Measurements from ENCODE around the gene CCDC57. TPM values are rescaled to one million over a fixed set of nuclear protein-coding genes. Genes with fewer than 3 reads are reported as not detected.

CCDC57 gene
- polyA plus RNA-seq, 1 donor from 2014 or later: 70.9 TPM

GRCh38 chr17:82228278-82228841 lies 15.7 kb upstream of the CCDC57 start:
- Histone ChIP-seq H3F3A (ENCODE audit: insufficient read depth, low read length, poor library complexity, severe bottlenecking) (no peaks in the 10 kb centered on the region), H3K9ac (ENCODE audit: low read length) (no peak overlapping the region), H3K79me2 (replicated peaks; ENCODE audit: insufficient read depth, low read length) (no peaks in the 10 kb centered on the region), H3K27ac (ENCODE audit: low read length) (no peak overlapping the region), H3K4me2 (ENCODE audit: low read length) (no peak overlapping the region), H3K9me2 (ENCODE audit: insufficient read depth, low read length) (no peaks in the 10 kb centered on the region), H3K9me3 (ENCODE audit: low read length) (no peaks in the 10 kb centered on the region), H3K36me3 (ENCODE audit: insufficient read depth, low read length) (no peaks in the 10 kb centered on the region), H4K20me1 (ENCODE audit: insufficient read depth) (no peaks in the 10 kb centered on the region), H2AFZ (ENCODE audit: low read depth, low read length) (no peak overlapping the region), H3K27me3 (ENCODE audit: insufficient read depth, low read depth, low read length) (peaks cover 45% of the 10 kb centered on the region), H3K4me3 (ENCODE audit: low read length) (peak overlapping the region; percentile 25)
- TF ChIP-seq REST (IDR thresholded peaks at IDR 0.05; ENCODE audit: borderline replicate concordance) (no peak), TAF1 (IDR thresholded peaks at IDR 0.05; ENCODE audit: low read depth) (no peak), CTCF (IDR thresholded peaks at IDR 0.05; ENCODE audit: poor library complexity, severe bottlenecking) (no peak), EZH2 (IDR thresholded peaks at IDR 0.05; ENCODE audit: borderline replicate concordance, insufficient read depth, low read length, poor library complexity, severe bottlenecking) (peak; percentile 70), EP300 (conservative IDR thresholded peaks at IDR 0.05; ENCODE audit: poor library complexity, severe bottlenecking) (no peak)

GRCh38 chr17:82227629-82228277 lies 15.1 kb upstream of the CCDC57 start:
- Histone ChIP-seq H3K4me2 (ENCODE audit: low read length) (no peak overlapping the region), H3K36me3 (ENCODE audit: insufficient read depth, low read length) (no peaks in the 10 kb centered on the region), H3K27me3 (ENCODE audit: insufficient read depth, low read depth, low read length) (peaks cover 45% of the 10 kb centered on the region), H3K9me3 (ENCODE audit: low read length) (no peaks in the 10 kb centered on the region), H3F3A (ENCODE audit: insufficient read depth, low read length, poor library complexity, severe bottlenecking) (no peaks in the 10 kb centered on the region), H4K20me1 (ENCODE audit: insufficient read depth) (no peaks in the 10 kb centered on the region), H3K9ac (ENCODE audit: low read length) (no peak overlapping the region), H2AFZ (ENCODE audit: low read depth, low read length) (no peak overlapping the region), H3K27ac (ENCODE audit: low read length) (no peak overlapping the region), H3K9me2 (ENCODE audit: insufficient read depth, low read length) (no peaks in the 10 kb centered on the region), H3K4me3 (ENCODE audit: low read length) (no peak overlapping the region), H3K79me2 (replicated peaks; ENCODE audit: insufficient read depth, low read length) (no peaks in the 10 kb centered on the region)
- TF ChIP-seq EP300 (conservative IDR thresholded peaks at IDR 0.05; ENCODE audit: poor library complexity, severe bottlenecking) (no peak), TAF1 (IDR thresholded peaks at IDR 0.05; ENCODE audit: low read depth) (no peak), REST (IDR thresholded peaks at IDR 0.05; ENCODE audit: borderline replicate concordance) (no peak)

All from neural cell (in vitro differentiated cells).